Measurements from ENCODE around the gene FNDC5.

FNDC5 gene

GRCh38 chr1:32889731-32890278 lies 19.1 kb upstream of the FNDC5 start:
- DNase-seq (ENCODE audit: low spot score) = no peak
- no peak for TF ChIP-seq CTCF (IDR thresholded peaks at IDR 0.05; ENCODE audit: extremely low read depth, insufficient read depth, missing control alignments)
- in situ Hi-C loops (cut with MboI; ENCODE audit: low pct_unique_long_range_greater_than_20kb, low sequenced_read_pairs, unreplicated experiment) = no loop called here

DNA sequence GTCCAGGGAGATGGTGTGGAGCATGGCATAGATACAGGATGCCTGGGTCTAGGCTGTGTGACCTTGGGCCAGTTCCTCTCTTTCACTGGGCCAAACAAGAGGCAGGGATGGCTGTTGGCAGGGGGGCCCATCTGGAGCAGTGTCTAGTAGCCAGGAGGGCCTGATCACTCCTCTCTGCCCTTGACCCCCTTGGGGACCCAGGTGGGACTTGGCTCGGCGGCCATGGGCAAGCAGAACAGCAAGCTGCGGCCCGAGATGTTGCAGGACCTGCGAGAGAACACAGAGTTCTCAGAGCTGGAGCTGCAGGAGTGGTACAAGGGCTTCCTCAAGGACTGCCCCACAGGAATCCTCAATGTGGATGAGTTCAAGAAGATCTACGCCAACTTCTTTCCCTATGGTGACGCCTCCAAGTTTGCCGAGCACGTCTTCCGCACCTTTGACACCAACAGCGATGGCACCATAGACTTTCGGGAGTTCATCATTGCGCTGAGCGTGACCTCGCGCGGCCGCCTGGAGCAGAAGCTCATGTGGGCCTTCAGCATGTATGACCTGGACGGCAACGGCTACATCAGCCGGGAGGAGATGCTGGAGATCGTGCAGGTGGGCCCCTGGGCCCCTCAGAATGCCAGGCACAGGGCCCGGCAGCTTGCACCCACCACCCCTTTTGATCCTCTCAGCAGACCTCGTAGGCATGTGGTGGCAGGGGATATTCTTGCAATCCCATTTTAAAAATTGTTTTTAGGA lies 18.1 kb upstream of the FNDC5 start:
- DNase-seq (ENCODE audit: low spot score) = no peak
- in situ Hi-C loops (cut with MboI; ENCODE audit: low pct_unique_long_range_greater_than_20kb, low sequenced_read_pairs, unreplicated experiment) = no loop called here
- TF ChIP-seq CTCF (IDR thresholded peaks at IDR 0.05; ENCODE audit: extremely low read depth, insufficient read depth, missing control alignments) = no peak

GRCh38 chr1:32888134-32888533 lies 17.4 kb upstream of the FNDC5 start:
- DNase-seq (ENCODE audit: low spot score) = no peak
- in situ Hi-C loops (cut with MboI; ENCODE audit: low pct_unique_long_range_greater_than_20kb, low sequenced_read_pairs, unreplicated experiment) = no loop called here
- no peak for TF ChIP-seq CTCF (IDR thresholded peaks at IDR 0.05; ENCODE audit: extremely low read depth, insufficient read depth, missing control alignments)

- TF ChIP-seq CTCF (IDR thresholded peaks at IDR 0.05; ENCODE audit: extremely low read depth, insufficient read depth, missing control alignments) = no peak
- in situ Hi-C loops (cut with MboI; ENCODE audit: low pct_unique_long_range_greater_than_20kb, low sequenced_read_pairs, unreplicated experiment) = no loop called here
- DNase-seq (ENCODE audit: low spot score) = no peak
Measured at GRCh38 chr1:32887623-32888022, 16.9 kb upstream of the FNDC5 start.

DNA sequence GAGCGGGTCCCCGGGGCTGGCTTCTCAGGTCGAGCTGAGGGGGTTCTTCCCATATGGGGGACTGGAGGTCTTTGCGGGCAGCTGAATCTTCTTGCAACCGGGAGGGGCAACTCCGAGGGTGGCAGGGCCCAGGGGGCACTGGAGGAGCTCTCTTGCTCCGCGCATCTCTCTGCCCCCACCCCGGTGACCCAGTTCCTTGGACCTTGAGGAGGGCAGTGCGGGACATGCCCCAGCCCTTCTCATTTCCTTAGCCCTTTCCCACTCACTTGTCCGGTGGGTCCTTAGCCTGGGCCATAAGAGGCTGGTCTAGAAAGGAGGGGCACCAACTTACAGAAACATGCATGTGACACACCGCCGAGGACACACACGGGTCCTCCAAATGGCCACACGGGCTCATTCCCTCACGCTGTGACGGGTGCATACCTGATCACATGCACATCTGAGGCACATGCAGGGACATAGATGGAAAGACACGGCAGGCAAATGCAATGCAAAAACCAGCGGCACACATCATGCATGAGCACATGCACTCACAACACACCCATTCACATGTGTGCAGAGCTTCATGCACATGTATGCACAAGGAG lies 16.2 kb upstream of the FNDC5 start:
- DNase-seq (ENCODE audit: low spot score) = no peak
- in situ Hi-C loops (cut with MboI; ENCODE audit: low pct_unique_long_range_greater_than_20kb, low sequenced_read_pairs, unreplicated experiment) = no loop called here
- no peak for TF ChIP-seq CTCF (IDR thresholded peaks at IDR 0.05; ENCODE audit: extremely low read depth, insufficient read depth, missing control alignments)

DNA sequence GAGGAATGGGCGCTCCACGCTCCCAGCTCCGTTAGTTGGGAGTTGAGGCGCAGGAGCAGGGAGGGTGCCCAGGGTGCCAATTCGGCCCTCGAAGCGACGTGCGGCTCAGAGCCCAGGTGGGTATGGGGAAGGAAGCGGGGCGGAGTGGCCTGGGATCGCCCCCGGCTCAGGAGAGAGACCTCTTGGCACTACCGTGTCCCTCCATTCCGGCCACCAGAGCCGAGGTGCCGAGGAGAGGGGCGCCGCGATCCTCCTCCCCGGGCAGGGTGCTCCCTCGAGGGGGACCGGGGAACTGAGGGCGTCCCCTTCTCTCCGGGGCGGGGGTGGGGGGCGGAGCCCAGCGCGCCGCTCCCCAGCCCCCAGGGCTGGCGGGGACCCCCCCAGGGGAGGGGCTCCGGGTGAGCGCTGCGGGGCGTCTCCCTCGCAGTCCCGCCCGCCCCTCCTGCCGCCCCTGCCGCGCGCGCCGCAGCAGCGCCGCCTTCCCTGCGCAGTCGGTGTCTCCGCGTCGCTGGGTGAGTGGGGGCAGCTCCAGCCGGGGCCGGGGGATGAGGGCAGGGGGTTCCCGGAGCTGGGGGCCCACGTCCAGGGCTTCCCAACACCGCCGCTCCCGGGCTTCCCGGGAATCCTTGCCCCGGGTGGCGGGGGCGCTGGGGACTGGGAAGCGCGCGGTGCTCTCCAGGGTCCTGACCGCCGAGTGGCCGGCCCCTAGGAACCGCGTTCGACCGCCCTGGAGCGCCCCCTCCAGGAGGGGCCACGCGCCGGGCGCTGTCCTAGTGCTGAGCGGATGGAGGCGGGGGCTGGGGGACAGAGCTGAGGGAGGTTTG lies 15.5 kb upstream of the FNDC5 start, which contains the start of gene HPCA:
TSS of gene HPCA (plus strand) at position 488 of the 824 bp plus-strand sequence. CDS start 2,408 bp downstream, outside the sequence.
- DNase-seq (ENCODE audit: low spot score) = peak; percentile 71
- peak; percentile 69 for TF ChIP-seq CTCF (IDR thresholded peaks at IDR 0.05; ENCODE audit: extremely low read depth, insufficient read depth, missing control alignments)
- in situ Hi-C loops (cut with MboI; ENCODE audit: low pct_unique_long_range_greater_than_20kb, low sequenced_read_pairs, unreplicated experiment) = no loop called here

Measured in GM13977 (cell line).